MG63 (cell line): ENCODE measurements around the gene GRK4. TPM values are rescaled to one million over a fixed set of nuclear protein-coding genes. Genes with fewer than 3 reads are reported as not detected.
"Not testable (repeated sequence)": the region's sequence is repeated elsewhere in the genome, so short reads cannot be mapped to it uniquely, and the experiment has no call there.

Experiments
- DNase-seq: peaks from one replicate; pipeline ENCODE4 v3.0.0-alpha.2; 2020
- H3K27me3 ChIP-seq: fragments of 250-450 bp; sonication (Bioruptor Pico); 2 replicates; pipeline ENCODE4 v1.5.1; 2020; ENCODE audit warnings: mild to moderate bottlenecking, moderate library complexity
- H3K36me3 ChIP-seq: fragments of 250-450 bp; sonication (Bioruptor Pico); 2 replicates; pipeline ENCODE4 v1.5.1; 2020; ENCODE audit warnings: mild to moderate bottlenecking, moderate library complexity
- H3K4me3 ChIP-seq: fragments of 250-450 bp; sonication (Bioruptor Pico); 2 replicates; pipeline ENCODE4 v1.5.1; 2020; ENCODE audit warnings: mild to moderate bottlenecking, moderate library complexity
- H3K9me3 ChIP-seq: fragments of 250-450 bp; sonication (Bioruptor Pico); 2 replicates; pipeline ENCODE4 v1.5.1; 2020; ENCODE audit warnings: mild to moderate bottlenecking, moderate library complexity
- total RNA-seq: library from RNA; depleted of rRNA; stranded (reverse); fragments of >200 nt; shearing (Covaris generic); gene quantifications from 2 replicates; pipeline ENCODE4 v1.2.3, GENCODE V29; 2014; ENCODE audit warnings: low replicate concordance

The GRK4 gene
- total RNA-seq, 1 experiment from 2014 or later: 2.6 TPM

- peaks cover 18% of the 10 kb centered on the region for H3K36me3 ChIP-seq
- no peaks in the 10 kb centered on the region for H3K27me3 ChIP-seq
- H3K4me3 ChIP-seq: no peak overlapping the region
- no peaks in the 10 kb centered on the region for H3K9me3 ChIP-seq
- DNase-seq: no peak
Measured at GRCh38 chr4:2937146-2937857, 26.1 kb upstream of the GRK4 start.

GRCh38 chr4:2937986-2938385 lies 25.4 kb upstream of the GRK4 start:
- Histone ChIP-seq H3K9me3 (no peaks in the 10 kb centered on the region), H3K4me3 (no peak overlapping the region), H3K36me3 (peaks cover 18% of the 10 kb centered on the region), H3K27me3 (no peaks in the 10 kb centered on the region)
- no peak for DNase-seq

GRCh38 chr4:2938411-2938810 lies 25.0 kb upstream of the GRK4 start:
- H3K36me3 ChIP-seq: peaks cover 15% of the 10 kb centered on the region
- not testable (repeated sequence) for H3K9me3 ChIP-seq, H3K4me3 ChIP-seq, DNase-seq, H3K27me3 ChIP-seq

- no peaks in the 10 kb centered on the region for H3K9me3 ChIP-seq
- H3K36me3 ChIP-seq: peaks cover 17% of the 10 kb centered on the region
- H3K27me3 ChIP-seq: no peaks in the 10 kb centered on the region
- no peak overlapping the region for H3K4me3 ChIP-seq
- DNase-seq: no peak
Measured at GRCh38 chr4:2938906-2939305, 24.5 kb upstream of the GRK4 start.

GRCh38 chr4:2939383-2940243 lies 23.8 kb upstream of the GRK4 start:
- Histone ChIP-seq H3K27me3 (no peaks in the 10 kb centered on the region), H3K4me3 (no peak overlapping the region), H3K36me3 (peaks cover 22% of the 10 kb centered on the region), H3K9me3 (no peaks in the 10 kb centered on the region)
- DNase-seq: no peak

GRCh38 chr4:2940267-2941137 lies 22.9 kb upstream of the GRK4 start:
- DNase-seq: no peak
- peaks cover 26% of the 10 kb centered on the region for H3K36me3 ChIP-seq
- H3K27me3 ChIP-seq: no peaks in the 10 kb centered on the region
- H3K4me3 ChIP-seq: no peak overlapping the region
- H3K9me3 ChIP-seq: no peaks in the 10 kb centered on the region

- H3K36me3 ChIP-seq: peaks cover 29% of the 10 kb centered on the region
- no peak overlapping the region for H3K4me3 ChIP-seq
- DNase-seq: no peak
- H3K9me3 ChIP-seq: no peaks in the 10 kb centered on the region
- no peaks in the 10 kb centered on the region for H3K27me3 ChIP-seq
Measured at GRCh38 chr4:2941138-2942036, 22.0 kb upstream of the GRK4 start.

GRCh38 chr4:2942037-2942531 lies 21.3 kb upstream of the GRK4 start:
- Histone ChIP-seq H3K27me3 (no peaks in the 10 kb centered on the region), H3K9me3 (no peaks in the 10 kb centered on the region), H3K4me3 (no peak overlapping the region), H3K36me3 (peaks cover 36% of the 10 kb centered on the region)
- no peak for DNase-seq

- Histone ChIP-seq H3K27me3 (no peaks in the 10 kb centered on the region), H3K4me3 (no peak overlapping the region), H3K36me3 (peaks cover 42% of the 10 kb centered on the region), H3K9me3 (no peaks in the 10 kb centered on the region)
- no peak for DNase-seq
Measured at GRCh38 chr4:2942532-2943363, 20.6 kb upstream of the GRK4 start.

- DNase-seq: no peak
- Histone ChIP-seq H3K4me3 (no peak overlapping the region), H3K36me3 (peaks cover 43% of the 10 kb centered on the region), H3K27me3 (no peaks in the 10 kb centered on the region), H3K9me3 (no peaks in the 10 kb centered on the region)
Measured at GRCh38 chr4:2943364-2944090, 19.8 kb upstream of the GRK4 start.

- H3K27me3 ChIP-seq: no peaks in the 10 kb centered on the region
- no peak overlapping the region for H3K4me3 ChIP-seq
- H3K36me3 ChIP-seq: peaks cover 46% of the 10 kb centered on the region
- H3K9me3 ChIP-seq: no peaks in the 10 kb centered on the region
- DNase-seq: no peak
Measured at GRCh38 chr4:2944091-2944482, 19.3 kb upstream of the GRK4 start.

- Histone ChIP-seq H3K36me3 (peaks cover 52% of the 10 kb centered on the region), H3K4me3 (no peak overlapping the region), H3K27me3 (no peaks in the 10 kb centered on the region), H3K9me3 (no peaks in the 10 kb centered on the region)
- no peak for DNase-seq
Measured at GRCh38 chr4:2944586-2945526, 18.5 kb upstream of the GRK4 start.

GRCh38 chr4:2945619-2946604 lies 17.5 kb upstream of the GRK4 start:
- H3K9me3 ChIP-seq, DNase-seq, H3K4me3 ChIP-seq, H3K27me3 ChIP-seq: not testable (repeated sequence)
- H3K36me3 ChIP-seq: peaks cover 62% of the 10 kb centered on the region
